K562 (cell line): ENCODE data around the gene MYO3B. TPM values are rescaled to one million over a fixed set of nuclear protein-coding genes. Genes with fewer than 3 reads are reported as not detected.
A peak's percentile ranks its signal among the peaks of the same experiment; 100 is the strongest.

ENCODE experiments used
- CBX1 ChIP-seq: sonication (generic); IDR thresholded peaks from 2 replicates; pipeline ENCODE4 v1.6.1; 2016; ENCODE audit warnings: antibody characterized with exemption, low read depth, mild to moderate bottlenecking
- E2F3 ChIP-seq: fragments of 250-450 bp; sonication (Bioruptor Pico); IDR thresholded peaks from 2 replicates; pipeline ENCODE4 v1.4.0; 2020; ENCODE audit warnings: mild to moderate bottlenecking
- EHMT2 ChIP-seq: fragments of 450-650 bp; IDR thresholded peaks from 2 replicates; pipeline ENCODE4 v1.6.1; 2018; ENCODE audit warnings: antibody characterized with exemption
- ESRRB ChIP-seq: fragments of 250-450 bp; sonication (Bioruptor Pico); IDR thresholded peaks from 2 replicates; pipeline ENCODE4 v1.5.0; 2020; ENCODE audit warnings: mild to moderate bottlenecking, moderate library complexity, borderline replicate concordance
- KDM2B ChIP-seq: fragments of 250-450 bp; sonication (Bioruptor Pico); IDR thresholded peaks from 2 replicates; pipeline ENCODE4 v1.8.0; 2021; ENCODE audit warnings: mild to moderate bottlenecking, moderate library complexity
- MEIS2 ChIP-seq: fragments of 450-650 bp; IDR thresholded peaks from 2 replicates; pipeline ENCODE4 v1.6.1; 2014; ENCODE audit warnings: mild to moderate bottlenecking; ENCODE audit not compliant: partially characterized antibody
- PHF8 ChIP-seq: fragments of 200-600 bp; sonication (generic); IDR thresholded peaks from 2 replicates; pipeline ENCODE4 v1.6.1; 2012; ENCODE audit warnings: mixed run types, mild to moderate bottlenecking, inconsistent platforms, low read length, moderate library complexity, borderline replicate concordance
- SREBF1 ChIP-seq: fragments of 150-350 bp; IDR thresholded peaks from 2 replicates; pipeline ENCODE4 v1.6.1; 2014; ENCODE audit warnings: antibody characterized with exemption, low read depth, low read length, borderline replicate concordance
- STAT6 ChIP-seq: sonication (generic); formaldehyde crosslinking; IDR thresholded peaks from 2 replicates; pipeline ENCODE4 v1.8.1; 2023; ENCODE audit warnings: mild to moderate bottlenecking, missing genetic modification reagents
- TCF7 ChIP-seq: sonication (generic); IDR thresholded peaks from 2 replicates; pipeline ENCODE4 v1.6.1; 2016; ENCODE audit warnings: antibody characterized with exemption, borderline replicate concordance
- TRIM28 ChIP-seq: fragments of 450-650 bp; IDR thresholded peaks from 2 replicates; pipeline ENCODE4 v1.6.1; 2017
- WHSC1 ChIP-seq: IDR thresholded peaks from one replicate; pipeline ENCODE4 v1.6.1; 2012; ENCODE audit warnings: low read length, control low read depth, inconsistent platforms
- ZMIZ1 ChIP-seq, 2 experiments: fragments of 150-350 bp in 1 of 2; IDR thresholded peaks; 2 replicates each; pipeline ENCODE4 v1.6.1; 2012 to 2016; ENCODE audit warnings: low read depth in 2 of 2, low read length in 2 of 2, mild to moderate bottlenecking in 1 of 2, moderate library complexity in 1 of 2
- ZNF217 ChIP-seq: sonication (generic); formaldehyde crosslinking; IDR thresholded peaks from 2 replicates; pipeline ENCODE4 v1.8.0; 2022; ENCODE audit warnings: mild to moderate bottlenecking, missing genetic modification reagents
- ZNF239 ChIP-seq: fragments of 250-450 bp; sonication (Bioruptor Pico); IDR thresholded peaks from 2 replicates; pipeline ENCODE4 v1.4.0; 2020; ENCODE audit warnings: mild to moderate bottlenecking
- ZNF253 ChIP-seq: fragments of 250-450 bp; sonication (Bioruptor Pico); conservative IDR thresholded peaks from 2 replicates; pipeline ENCODE4 v1.6.1; 2021; ENCODE audit warnings: mild to moderate bottlenecking
- ZNF3 ChIP-seq: fragments of 250-450 bp; sonication (Bioruptor Pico); IDR thresholded peaks from 2 replicates; pipeline ENCODE4 v1.5.0; 2021; ENCODE audit warnings: mild to moderate bottlenecking, moderate library complexity
- ZNF764 ChIP-seq: fragments of 250-450 bp; sonication (Bioruptor Pico); IDR thresholded peaks from 2 replicates; pipeline ENCODE4 v1.4.0; 2020; ENCODE audit warnings: low read depth, mild to moderate bottlenecking, moderate library complexity
- polyA plus RNA-seq, 8 experiments: library from polyadenylated mRNA; depleted of rRNA in 4 of 8; stranded (reverse) in 5 of 8; unstranded in 3 of 8; fragments of >200 nt; fragmentation: Nextera tagmentation in 2 of 8; fragmentation: Illumina TruSeq in 1 of 8; extraction: Ambion mirVana in 2 of 8; extraction: Trizol in 1 of 8; gene quantifications; 2 replicates each; pipeline versions ENCODE4 v1.2.1 to v1.2.3, GENCODE V29; 2011 to 2014; ENCODE audit warnings: inconsistent platforms in 1 of 8, missing spikeins in 1 of 8
- total RNA-seq, 7 experiments: library from RNA; depleted of rRNA in 6 of 7; stranded (reverse); fragments of >200 nt in 6 of 7; fragmentation: Illumina TruSeq in 2 of 7; extraction: Trizol in 2 of 7; gene quantifications; 2 replicates each; pipeline versions ENCODE4 v1.2.1 to v1.2.3, GENCODE V29; 2011 to 2021; ENCODE audit warnings: low replicate concordance in 1 of 7
- TF ChIP-seq, protein P1 (sequence below): sonication (generic); formaldehyde crosslinking; IDR thresholded peaks from 2 replicates; pipeline ENCODE4 v1.8.0; 2022; ENCODE audit warnings: mild to moderate bottlenecking, missing genetic modification reagents, borderline replicate concordance
- TF ChIP-seq, protein P2 (sequence below), 2 experiments: fragments of 450-650 bp; IDR thresholded peaks; 2 replicates each; pipeline ENCODE4 v1.6.1; 2016

The MYO3B gene
- total and polyA plus RNA-seq, 9 of the 15 experiments (the other 6 are each of a cell fraction or from before 2014, with no cell fraction given) = 2.7 to 6.5 (median 3.6) TPM

DNA sequence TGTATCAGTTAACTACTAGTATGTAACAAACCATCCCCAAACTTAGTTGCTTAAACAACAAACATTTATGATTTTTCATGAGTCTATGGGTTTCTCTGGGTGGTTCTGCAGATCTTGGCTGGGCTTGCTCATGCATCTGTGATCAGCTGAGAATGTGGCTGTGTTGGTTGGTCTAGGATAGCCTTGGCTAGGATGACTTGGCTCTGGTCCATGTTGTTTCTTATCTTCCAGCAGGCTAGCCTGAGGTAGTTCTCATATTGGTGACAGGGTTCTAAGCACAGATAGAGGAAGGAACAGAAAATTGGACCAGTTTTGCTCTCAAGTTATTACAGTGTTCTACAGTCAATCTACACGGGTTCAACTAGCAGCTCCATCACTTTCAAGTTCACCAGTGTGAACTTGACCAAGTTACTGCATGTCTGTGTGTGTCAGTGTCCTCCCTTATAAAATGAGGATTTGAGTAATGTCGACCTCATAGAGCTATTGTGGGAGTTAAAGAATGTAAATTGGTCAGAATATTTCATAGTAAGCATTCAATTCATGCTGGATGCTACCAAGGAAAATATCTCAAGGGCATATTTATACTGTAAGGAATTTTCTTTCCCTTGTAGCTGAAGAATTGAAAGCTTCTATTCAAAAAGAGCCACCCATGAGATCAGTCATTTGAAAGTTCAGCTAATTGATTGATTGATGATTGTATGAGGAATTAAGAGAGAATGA is 65.3 kb downstream of the MYO3B start (continued):
- TF ChIP-seq STAT6 (CRISPR knock-in tag) (no peak), E2F3 (no peak), CBX1 (no peak), EHMT2 (peak; percentile 36; the same call in 1 of the 2 replicates), ZNF217 (no peak), KDM2B (CRISPR knock-in tag) (no peak), TRIM28 (no peak), ZMIZ1 (IDR thresholded peaks at IDR 0.05; ENCODE audit: low read depth in 2 of 2, low read length in 2 of 2) (no peak), SREBF1 (no peak), MEIS2 (no peak), ZNF3 (CRISPR knock-in tag) (no peak), ZNF764 (no peak), PHF8 (no peak), WHSC1 (no peak), ESRRB (CRISPR knock-in tag) (no peak), ZNF253 (CRISPR knock-in tag) (no peak), ZNF239 (peak; percentile 31; the same call in 1 of the 2 replicates), TCF7 (no peak)
- TF ChIP-seq, protein P1, sequence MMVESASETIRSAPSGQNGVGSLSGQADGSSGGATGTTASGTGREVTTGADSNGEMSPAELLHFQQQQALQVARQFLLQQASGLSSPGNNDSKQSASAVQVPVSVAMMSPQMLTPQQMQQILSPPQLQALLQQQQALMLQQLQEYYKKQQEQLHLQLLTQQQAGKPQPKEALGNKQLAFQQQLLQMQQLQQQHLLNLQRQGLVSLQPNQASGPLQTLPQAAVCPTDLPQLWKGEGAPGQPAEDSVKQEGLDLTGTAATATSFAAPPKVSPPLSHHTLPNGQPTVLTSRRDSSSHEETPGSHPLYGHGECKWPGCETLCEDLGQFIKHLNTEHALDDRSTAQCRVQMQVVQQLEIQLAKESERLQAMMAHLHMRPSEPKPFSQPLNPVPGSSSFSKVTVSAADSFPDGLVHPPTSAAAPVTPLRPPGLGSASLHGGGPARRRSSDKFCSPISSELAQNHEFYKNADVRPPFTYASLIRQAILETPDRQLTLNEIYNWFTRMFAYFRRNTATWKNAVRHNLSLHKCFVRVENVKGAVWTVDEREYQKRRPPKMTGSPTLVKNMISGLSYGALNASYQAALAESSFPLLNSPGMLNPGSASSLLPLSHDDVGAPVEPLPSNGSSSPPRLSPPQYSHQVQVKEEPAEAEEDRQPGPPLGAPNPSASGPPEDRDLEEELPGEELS (CRISPR knock-in tag) = no peak
- TF ChIP-seq, protein P2, sequence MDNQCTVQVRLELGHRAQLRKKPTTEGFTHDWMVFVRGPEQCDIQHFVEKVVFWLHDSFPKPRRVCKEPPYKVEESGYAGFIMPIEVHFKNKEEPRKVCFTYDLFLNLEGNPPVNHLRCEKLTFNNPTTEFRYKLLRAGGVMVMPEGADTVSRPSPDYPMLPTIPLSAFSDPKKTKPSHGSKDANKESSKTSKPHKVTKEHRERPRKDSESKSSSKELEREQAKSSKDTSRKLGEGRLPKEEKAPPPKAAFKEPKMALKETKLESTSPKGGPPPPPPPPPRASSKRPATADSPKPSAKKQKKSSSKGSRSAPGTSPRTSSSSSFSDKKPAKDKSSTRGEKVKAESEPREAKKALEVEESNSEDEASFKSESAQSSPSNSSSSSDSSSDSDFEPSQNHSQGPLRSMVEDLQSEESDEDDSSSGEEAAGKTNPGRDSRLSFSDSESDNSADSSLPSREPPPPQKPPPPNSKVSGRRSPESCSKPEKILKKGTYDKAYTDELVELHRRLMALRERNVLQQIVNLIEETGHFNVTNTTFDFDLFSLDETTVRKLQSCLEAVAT (IDR thresholded peaks at IDR 0.05) = no peak
